Endothelial cell (in vitro differentiated cells): ENCODE data around the gene CES3. TPM values are rescaled to one million over a fixed set of nuclear protein-coding genes. Genes with fewer than 3 reads are reported as not detected.

Source experiments
- DNase-seq: peaks from one replicate; pipeline ENCODE4 v3.0.0; 2021; ENCODE audit warnings: low spot score
- H3K27ac Mint-ChIP-seq: one replicate; pipeline ENCODE4 v1.8.0; 2021; ENCODE audit warnings: mixed read lengths, inconsistent platforms; ENCODE audit not compliant: unreplicated experiment
- H3K27me3 Mint-ChIP-seq: one replicate; pipeline ENCODE4 v1.8.0; 2021; ENCODE audit warnings: mild to moderate bottlenecking, moderate library complexity, mixed read lengths, inconsistent platforms; ENCODE audit not compliant: unreplicated experiment
- H3K36me3 Mint-ChIP-seq: one replicate; pipeline ENCODE4 v1.8.0; 2021; ENCODE audit warnings: mild to moderate bottlenecking, low read depth, mixed read lengths, inconsistent platforms; ENCODE audit not compliant: unreplicated experiment
- H3K4me1 Mint-ChIP-seq: one replicate; pipeline ENCODE4 v1.8.0; 2021; ENCODE audit warnings: mild to moderate bottlenecking, mixed read lengths, inconsistent platforms; ENCODE audit not compliant: unreplicated experiment
- H3K4me3 Mint-ChIP-seq: one replicate; pipeline ENCODE4 v1.8.0; 2021; ENCODE audit warnings: mild to moderate bottlenecking, mixed read lengths, inconsistent platforms; ENCODE audit not compliant: unreplicated experiment
- H3K9me3 Mint-ChIP-seq: one replicate; pipeline ENCODE4 v1.8.0; 2021; ENCODE audit warnings: mixed read lengths, inconsistent platforms; ENCODE audit not compliant: unreplicated experiment
- CTCF ChIP-seq: fragments of 200-600 bp; sonication (generic); IDR thresholded peaks from one replicate; pipeline ENCODE4 v1.5.0; 2021; ENCODE audit warnings: antibody characterized with exemption; ENCODE audit not compliant: unreplicated experiment
- total RNA-seq: library from RNA; stranded (reverse); fragmentation: NEBNext Ultra II Directional; extraction: Animal tissue kit (Norgen Biotek cat#: 25700); gene quantifications from one replicate; pipeline ENCODE4 v1.2.1, GENCODE V29; 2021; ENCODE audit not compliant: unreplicated experiment

The CES3 gene
- total RNA-seq, 1 donor from 2014 or later, result 2.5 TPM

GRCh38 chr16:66919569-66920298 is 41.3 kb upstream of the CES3 start:
- Mint-ChIP-seq H3K27me3 (peaks cover 9% of the 10 kb centered on the region), H3K36me3 (no peaks in the 10 kb centered on the region)

GRCh38 chr16:66920299-66920590 is 40.8 kb upstream of the CES3 start:
- no peak overlapping the region for H3K27ac Mint-ChIP-seq
- no peaks in the 10 kb centered on the region for H3K36me3 Mint-ChIP-seq
- no peak for TF ChIP-seq CTCF
- DNase-seq, result no peak
- no peak overlapping the region for H3K4me3 Mint-ChIP-seq
- no peaks in the 10 kb centered on the region for H3K9me3 Mint-ChIP-seq
- H3K27me3 Mint-ChIP-seq, result peaks cover 10% of the 10 kb centered on the region
- no peaks in the 10 kb centered on the region for H3K4me1 Mint-ChIP-seq

More at GRCh38 chr16:66919569-66920298, 41.3 kb upstream of the CES3 start:
- Mint-ChIP-seq H3K9me3 (no peaks in the 10 kb centered on the region), H3K27ac (no peak overlapping the region), H3K4me1 (no peaks in the 10 kb centered on the region), H3K4me3 (no peak overlapping the region)
- TF ChIP-seq CTCF, result no peak
- DNase-seq, result no peak

GRCh38 chr16:66920924-66921680 is 40.0 kb upstream of the CES3 start:
- Mint-ChIP-seq H3K36me3 (no peaks in the 10 kb centered on the region), H3K9me3 (no peaks in the 10 kb centered on the region), H3K27ac (no peak overlapping the region), H3K4me3 (no peak overlapping the region), H3K4me1 (no peaks in the 10 kb centered on the region), H3K27me3 (peaks cover 15% of the 10 kb centered on the region)
- DNase-seq, result no peak
- TF ChIP-seq CTCF, result no peak

- H3K4me3 Mint-ChIP-seq, result no peak overlapping the region
- no peaks in the 10 kb centered on the region for H3K9me3 Mint-ChIP-seq
- H3K27me3 Mint-ChIP-seq, result peaks cover 15% of the 10 kb centered on the region
- H3K36me3 Mint-ChIP-seq, result no peaks in the 10 kb centered on the region
- no peak overlapping the region for H3K27ac Mint-ChIP-seq
- no peak for TF ChIP-seq CTCF
- no peaks in the 10 kb centered on the region for H3K4me1 Mint-ChIP-seq
- no peak for DNase-seq
These were observed 39.2 kb upstream of the CES3 start for GRCh38 chr16:66921729-66922450.

GRCh38 chr16:66923247-66923731 is 37.8 kb upstream of the CES3 start:
- no peaks in the 10 kb centered on the region for H3K4me1 Mint-ChIP-seq
- no peak overlapping the region for H3K4me3 Mint-ChIP-seq
- H3K27ac Mint-ChIP-seq, result no peak overlapping the region
- H3K27me3 Mint-ChIP-seq, result peaks cover 19% of the 10 kb centered on the region
- no peaks in the 10 kb centered on the region for H3K36me3 Mint-ChIP-seq
- no peak for TF ChIP-seq CTCF
- DNase-seq, result no peak
- no peaks in the 10 kb centered on the region for H3K9me3 Mint-ChIP-seq
